GM12873 (cell line): ENCODE data around the gene AGER.

Experiments used
- TF ChIP-seq, protein P1 (sequence below): IDR thresholded peaks from 2 replicates; pipeline ENCODE4 v1.5.1; 2012; ENCODE audit warnings: low read depth, mild to moderate bottlenecking, moderate library complexity, low read length, control low read depth; ENCODE audit not compliant: insufficient read depth; ENCODE audit errors: missing control alignments

AGER gene

DNA sequence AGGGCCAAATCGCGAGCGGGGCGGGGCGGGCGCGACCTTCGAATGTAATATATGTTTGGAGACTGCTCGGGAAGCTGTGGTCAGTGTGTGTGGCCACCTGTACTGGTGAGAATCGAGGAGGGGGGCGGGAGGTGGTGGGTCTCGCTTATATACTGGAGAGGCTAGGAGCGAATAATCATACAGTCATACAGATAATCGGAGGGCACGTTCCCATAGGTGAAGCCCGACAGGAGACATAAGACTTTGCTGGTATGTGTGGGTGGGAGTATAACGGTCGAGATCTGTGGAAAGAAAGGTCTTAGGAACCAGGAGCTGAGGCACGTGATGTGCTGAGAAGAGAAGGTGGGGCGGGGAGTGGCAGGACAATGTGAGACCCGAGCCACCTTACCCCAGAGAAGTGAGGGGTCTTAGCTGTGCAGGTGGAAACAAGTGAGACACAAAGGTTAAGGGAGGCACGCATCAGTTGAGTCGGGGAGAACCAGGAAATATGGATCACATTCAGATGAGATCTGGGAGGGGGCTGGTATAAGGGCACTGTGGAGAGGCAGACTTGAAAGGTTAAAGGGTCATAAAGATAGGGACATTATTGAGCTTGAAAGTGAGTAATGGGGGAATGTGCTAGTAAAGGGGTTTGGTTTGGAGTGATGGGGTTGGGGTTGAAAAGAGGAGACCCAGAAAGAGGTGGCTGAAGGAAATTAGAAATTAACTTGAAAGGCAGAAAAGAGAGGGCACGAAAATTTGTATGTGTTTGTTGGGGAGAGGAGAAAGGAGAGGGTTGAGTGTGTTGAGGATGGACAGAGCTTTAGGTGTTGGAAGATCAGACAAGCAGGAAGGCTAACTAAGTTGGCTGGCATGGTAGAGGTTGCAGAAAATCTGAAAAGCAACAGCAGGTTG lies 5.3 kb downstream of the AGER start:
- TF ChIP-seq, protein P1, sequence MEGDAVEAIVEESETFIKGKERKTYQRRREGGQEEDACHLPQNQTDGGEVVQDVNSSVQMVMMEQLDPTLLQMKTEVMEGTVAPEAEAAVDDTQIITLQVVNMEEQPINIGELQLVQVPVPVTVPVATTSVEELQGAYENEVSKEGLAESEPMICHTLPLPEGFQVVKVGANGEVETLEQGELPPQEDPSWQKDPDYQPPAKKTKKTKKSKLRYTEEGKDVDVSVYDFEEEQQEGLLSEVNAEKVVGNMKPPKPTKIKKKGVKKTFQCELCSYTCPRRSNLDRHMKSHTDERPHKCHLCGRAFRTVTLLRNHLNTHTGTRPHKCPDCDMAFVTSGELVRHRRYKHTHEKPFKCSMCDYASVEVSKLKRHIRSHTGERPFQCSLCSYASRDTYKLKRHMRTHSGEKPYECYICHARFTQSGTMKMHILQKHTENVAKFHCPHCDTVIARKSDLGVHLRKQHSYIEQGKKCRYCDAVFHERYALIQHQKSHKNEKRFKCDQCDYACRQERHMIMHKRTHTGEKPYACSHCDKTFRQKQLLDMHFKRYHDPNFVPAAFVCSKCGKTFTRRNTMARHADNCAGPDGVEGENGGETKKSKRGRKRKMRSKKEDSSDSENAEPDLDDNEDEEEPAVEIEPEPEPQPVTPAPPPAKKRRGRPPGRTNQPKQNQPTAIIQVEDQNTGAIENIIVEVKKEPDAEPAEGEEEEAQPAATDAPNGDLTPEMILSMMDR: no peak

DNA sequence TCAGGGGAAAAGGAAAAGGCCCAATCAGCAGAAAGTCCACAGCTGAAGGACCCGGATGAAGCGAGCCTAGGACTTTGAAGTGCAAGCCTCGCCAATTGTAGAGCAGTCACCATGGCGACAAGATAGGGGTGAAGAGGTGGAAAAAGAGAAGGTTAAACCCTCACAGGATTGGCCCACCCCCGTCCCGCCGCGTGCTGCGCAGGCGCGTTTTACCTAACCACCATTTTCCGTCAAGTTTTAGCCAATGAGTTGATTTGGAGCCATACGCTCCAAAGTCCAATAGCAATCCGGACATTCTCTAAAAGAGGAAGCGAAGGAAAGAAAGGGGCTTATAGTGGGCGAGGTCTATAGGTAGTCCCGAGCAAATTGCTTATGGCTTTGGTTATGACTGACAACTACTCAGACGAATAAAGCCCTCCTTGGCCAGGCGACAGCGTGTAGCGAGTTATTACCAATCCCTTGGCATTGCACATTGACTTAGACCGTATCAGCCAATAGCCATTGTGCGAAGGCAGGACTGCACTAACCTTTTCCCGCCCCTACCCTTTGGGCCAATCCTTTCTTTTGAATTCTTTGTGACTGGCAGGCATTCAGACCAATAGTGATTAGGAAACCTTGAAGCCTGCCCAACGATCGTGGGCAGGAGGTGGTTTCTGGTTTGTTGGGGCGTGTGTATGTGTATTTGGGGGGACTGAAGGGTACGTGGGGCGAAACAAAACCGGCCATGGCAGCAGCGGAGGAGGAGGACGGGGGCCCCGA lies 6.1 kb downstream of the AGER start, which contains the start of gene RNF5:
RNF5 (plus strand) TSS at position 618 of the 759 bp plus-strand sequence; CDS start at position 725, 107 bp downstream.
- TF ChIP-seq, protein P1: no peak

DNA sequence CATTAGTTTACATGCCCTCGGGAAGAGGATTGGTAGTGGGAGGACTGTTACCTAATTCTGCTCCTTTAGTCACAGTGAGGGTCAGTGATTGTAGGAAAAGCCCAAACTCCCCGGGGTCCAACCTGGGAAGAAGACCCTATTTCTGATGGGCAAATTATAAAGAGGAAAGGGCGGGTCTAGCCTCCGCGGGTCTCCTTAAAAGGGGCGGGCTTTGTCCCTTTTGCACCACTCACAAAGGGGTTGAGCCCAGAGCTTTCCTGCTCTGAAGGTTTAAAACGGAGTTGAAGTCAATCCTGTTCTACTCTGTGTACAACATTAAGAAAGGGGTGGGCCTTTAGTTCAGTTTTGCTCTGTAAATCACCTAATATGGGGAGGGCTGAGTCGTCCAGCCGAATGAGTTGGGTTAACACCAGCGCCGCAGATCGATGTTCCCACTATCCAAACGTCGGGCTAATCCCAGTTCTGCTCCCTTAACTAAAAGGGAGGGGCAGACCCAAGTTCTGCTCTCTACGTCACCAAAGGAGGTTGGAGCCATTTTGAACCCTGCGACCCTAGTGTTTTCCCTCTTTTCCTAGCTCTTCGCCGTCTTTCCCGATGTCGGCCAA lies 6.8 kb downstream of the AGER start:
- TF ChIP-seq, protein P1: no peak

DNA sequence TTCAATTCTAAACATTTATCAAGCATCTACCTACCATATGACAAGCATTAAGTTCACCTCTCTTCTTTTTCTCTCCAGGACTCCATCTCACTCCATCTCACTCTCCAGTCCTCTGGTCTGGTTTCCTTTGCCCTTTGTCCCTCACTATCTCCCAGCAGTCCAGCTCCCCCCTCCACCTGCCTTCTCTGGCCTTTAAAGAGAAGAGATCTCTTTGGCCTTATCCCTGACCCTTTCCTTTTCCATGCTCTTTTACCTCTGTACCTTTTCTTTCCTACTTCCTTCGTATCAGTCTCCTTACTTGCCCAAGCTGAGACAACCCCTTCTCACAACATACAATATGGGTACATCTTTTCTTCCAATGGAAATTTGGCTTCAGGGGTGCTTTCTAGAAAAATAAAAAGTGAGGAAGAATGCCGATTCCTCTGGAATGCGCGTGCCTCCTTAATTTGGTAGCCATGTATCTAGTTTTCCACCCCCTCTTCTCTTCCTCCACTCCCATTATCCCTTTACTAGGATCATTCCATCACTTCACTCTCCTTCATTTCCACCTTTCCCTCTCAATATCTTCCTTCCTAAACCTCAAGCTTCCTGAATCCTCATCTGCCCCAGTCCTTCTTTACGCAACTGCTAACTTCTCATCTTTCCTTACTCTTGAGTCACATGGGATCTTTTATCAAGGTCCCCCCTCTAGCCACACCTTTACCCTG lies 7.4 kb downstream of the AGER start:
- TF ChIP-seq, protein P1: no peak

DNA sequence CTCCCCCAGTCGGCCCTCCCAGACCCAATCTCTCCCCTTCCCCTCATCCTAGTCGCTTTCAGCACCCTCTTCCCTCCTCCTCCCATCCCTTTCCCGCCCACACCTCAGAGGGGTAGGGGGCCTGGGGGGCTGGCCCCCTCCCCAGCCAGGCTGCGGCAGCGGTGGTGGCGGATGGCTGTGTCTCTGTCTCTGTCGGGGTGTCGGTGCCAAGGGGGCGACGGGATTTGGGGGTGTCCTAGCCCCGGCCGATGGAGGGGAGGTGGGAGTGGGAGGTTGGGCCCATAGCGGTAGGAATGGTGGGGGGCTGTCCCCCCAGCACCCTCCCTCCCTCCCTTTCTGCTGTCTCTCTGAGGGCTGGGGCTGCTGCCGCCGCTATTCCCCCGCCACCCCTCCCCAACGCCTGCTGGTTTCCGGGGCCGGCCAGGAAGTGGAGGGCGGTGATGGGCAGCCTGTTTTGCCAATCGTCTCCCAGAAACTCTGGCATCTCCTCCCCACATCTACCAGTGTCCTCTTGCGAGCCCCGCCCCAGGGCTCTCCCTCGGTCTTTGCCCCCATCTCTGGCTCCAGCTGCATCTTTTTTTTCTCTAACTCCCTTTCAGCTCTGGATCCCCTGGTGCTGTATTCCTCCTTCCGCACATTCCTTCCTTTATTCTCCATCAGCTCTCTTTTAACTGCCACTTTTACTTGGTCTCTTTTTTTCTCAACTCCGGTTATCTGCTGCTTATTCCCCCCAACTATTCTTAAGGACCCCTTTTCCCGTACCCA lies 8.2 kb downstream of the AGER start, which contains the start of gene AGPAT1:
AGPAT1 (minus strand) TSS at position 374 of the 765 bp plus-strand sequence. CDS start 4,588 bp downstream, outside the sequence.
- TF ChIP-seq, protein P1: no peak

DNA sequence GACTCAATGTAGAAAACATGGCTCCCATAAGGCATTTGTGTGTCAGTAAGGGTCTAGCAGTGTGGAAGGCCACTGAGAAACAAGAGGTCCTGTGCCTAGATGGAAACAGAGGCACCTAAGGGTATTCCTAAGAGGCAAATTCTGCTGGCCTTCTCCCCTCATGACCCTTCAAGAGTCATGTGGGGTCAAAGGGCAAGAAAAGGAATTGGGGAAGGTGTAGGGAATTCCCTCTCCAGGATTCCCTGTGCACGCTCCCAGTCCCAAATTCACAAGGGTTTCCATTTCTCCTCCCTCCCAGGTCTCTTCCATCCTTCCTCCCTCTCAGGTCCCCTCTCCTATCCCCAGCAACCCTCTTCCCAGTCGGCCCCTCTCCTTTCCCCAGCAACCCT lies 8.7 kb downstream of the AGER start:
- TF ChIP-seq, protein P1: no peak
